ENCODE measurements around the gene TMEM240. TPM values are rescaled to one million over a fixed set of nuclear protein-coding genes. Genes with fewer than 3 reads are reported as not detected.

TMEM240 gene
- total RNA-seq (ENCODE audit: low replicate concordance), result 3.1 and 10.3 TPM in 2 replicates
- long read RNA-seq, result 0 reads

- Mint-ChIP-seq H3K27ac (peak within 1 kb of the TSS; percentile 32), H3K4me3 (peak within 1 kb of the TSS; percentile 80), H3K27me3 (no peaks in the 10 kb centered on the region), H3K9me3 (no peaks in the 10 kb centered on the region), H3K36me3 (no peaks in the 10 kb centered on the region), H3K4me1 (ENCODE audit: unreplicated experiment) (no peaks in the 10 kb centered on the region)
- DNase-seq (ENCODE audit: extremely low spot score, unreplicated experiment), result peak; percentile 84
- TF ChIP-seq CTCF (conservative IDR thresholded peaks at IDR 0.05), result no peak
Observed at GRCh38 chr1:1540090-1540817, at the start of gene TMEM240. Gene TMEM240 (minus strand): TSS chr1:1540624. CDS start chr1:1540346, 278 bp downstream.

- Mint-ChIP-seq H3K36me3 (no peaks in the 10 kb centered on the region), H3K27ac (no peak overlapping the region), H3K4me3 (no peak overlapping the region), H3K4me1 (ENCODE audit: unreplicated experiment) (no peaks in the 10 kb centered on the region), H3K9me3 (no peaks in the 10 kb centered on the region), H3K27me3 (peaks cover 55% of the 10 kb centered on the region)
- TF ChIP-seq CTCF (conservative IDR thresholded peaks at IDR 0.05), result no peak
- DNase-seq (ENCODE audit: extremely low spot score, unreplicated experiment), result no peak
Observed at GRCh38 chr1:1583347-1584010, 43.1 kb upstream of the TMEM240 start.

GRCh38 chr1:1582585-1583346 lies 42.3 kb upstream of the TMEM240 start:
- TF ChIP-seq CTCF (conservative IDR thresholded peaks at IDR 0.05), result no peak
- no peaks in the 10 kb centered on the region for H3K9me3 Mint-ChIP-seq
- peaks cover 57% of the 10 kb centered on the region for H3K27me3 Mint-ChIP-seq
- H3K27ac Mint-ChIP-seq, result no peak overlapping the region
- no peak overlapping the region for H3K4me3 Mint-ChIP-seq
- no peaks in the 10 kb centered on the region for H3K4me1 Mint-ChIP-seq (ENCODE audit: unreplicated experiment)
- no peak for DNase-seq (ENCODE audit: extremely low spot score, unreplicated experiment)
- no peaks in the 10 kb centered on the region for H3K36me3 Mint-ChIP-seq

- H3K4me3 Mint-ChIP-seq, result no peak overlapping the region
- H3K36me3 Mint-ChIP-seq, result no peaks in the 10 kb centered on the region
- no peak for DNase-seq (ENCODE audit: extremely low spot score, unreplicated experiment)
- peaks cover 5% of the 10 kb centered on the region for H3K4me1 Mint-ChIP-seq (ENCODE audit: unreplicated experiment)
- TF ChIP-seq CTCF (conservative IDR thresholded peaks at IDR 0.05), result no peak
- no peaks in the 10 kb centered on the region for H3K9me3 Mint-ChIP-seq
- no peak overlapping the region for H3K27ac Mint-ChIP-seq
- H3K27me3 Mint-ChIP-seq, result peaks cover 38% of the 10 kb centered on the region
Observed at GRCh38 chr1:1578371-1578940, 38.0 kb upstream of the TMEM240 start.

GRCh38 chr1:1577367-1578011 lies 37.1 kb upstream of the TMEM240 start:
- peaks cover 29% of the 10 kb centered on the region for H3K27me3 Mint-ChIP-seq
- TF ChIP-seq CTCF (conservative IDR thresholded peaks at IDR 0.05), result no peak
- H3K4me1 Mint-ChIP-seq (ENCODE audit: unreplicated experiment), result peaks cover 5% of the 10 kb centered on the region
- no peaks in the 10 kb centered on the region for H3K36me3 Mint-ChIP-seq
- no peak overlapping the region for H3K27ac Mint-ChIP-seq
- no peak overlapping the region for H3K4me3 Mint-ChIP-seq
- H3K9me3 Mint-ChIP-seq, result no peaks in the 10 kb centered on the region
- DNase-seq (ENCODE audit: extremely low spot score, unreplicated experiment), result no peak
